ENCODE results near the gene TC2N.
A peak's percentile ranks its signal among the peaks of the same experiment; 100 is the strongest.

TC2N gene

DNA sequence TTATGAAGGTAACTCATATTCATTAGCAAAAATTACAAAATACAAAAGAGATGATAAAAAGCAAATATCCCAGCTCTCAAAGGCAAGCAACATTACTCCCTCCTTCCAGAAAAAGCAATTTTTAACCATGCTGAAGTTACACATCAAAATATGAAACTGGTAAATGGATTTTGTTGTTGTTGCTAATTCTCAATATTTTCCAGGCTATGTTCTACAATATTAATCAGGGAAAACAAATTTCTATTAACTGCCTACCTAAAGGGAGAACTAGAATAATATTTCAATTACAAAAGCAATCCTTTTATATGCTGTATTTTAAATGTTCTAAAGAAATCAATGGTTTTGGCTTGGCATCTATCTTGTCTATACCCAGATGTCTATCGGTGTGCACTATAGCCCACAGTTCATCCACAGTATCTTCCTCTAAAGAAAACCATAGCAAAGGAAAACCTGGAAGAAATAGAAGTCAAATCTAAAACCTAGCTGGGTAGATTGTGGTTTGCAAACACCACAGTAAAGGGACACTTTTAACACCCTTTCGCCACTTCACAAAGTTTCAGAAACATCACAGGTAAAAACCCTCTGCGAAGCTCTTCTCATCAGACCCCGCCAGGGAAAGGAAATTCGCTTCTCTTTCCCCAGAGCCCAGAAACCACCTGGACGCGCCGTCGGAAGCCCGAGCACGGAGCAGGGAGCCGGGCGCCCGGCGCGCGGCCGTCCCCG lies 32.0 kb downstream of the TC2N start:
- peak overlapping the region; percentile 49 for H3K27ac ChIP-seq (ENCODE audit: low read depth, low read length, poor library complexity, severe bottlenecking)
- peak overlapping the region; percentile 100 for H3K4me2 ChIP-seq (ENCODE audit: low read length)
- no peaks in the 10 kb centered on the region for H3K9me3 ChIP-seq (ENCODE audit: low read length)
- peaks cover 34% of the 10 kb centered on the region for H3K79me2 ChIP-seq (ENCODE audit: insufficient read depth, low read length)
- H2AFZ ChIP-seq (ENCODE audit: low read length) = no peak overlapping the region
- no peaks in the 10 kb centered on the region for H3F3A ChIP-seq (ENCODE audit: insufficient read depth, low read length)
- peak overlapping the region; percentile 97 for H3K4me3 ChIP-seq (ENCODE audit: low read depth, low read length, poor library complexity, severe bottlenecking)
- TF ChIP-seq, protein P1, sequence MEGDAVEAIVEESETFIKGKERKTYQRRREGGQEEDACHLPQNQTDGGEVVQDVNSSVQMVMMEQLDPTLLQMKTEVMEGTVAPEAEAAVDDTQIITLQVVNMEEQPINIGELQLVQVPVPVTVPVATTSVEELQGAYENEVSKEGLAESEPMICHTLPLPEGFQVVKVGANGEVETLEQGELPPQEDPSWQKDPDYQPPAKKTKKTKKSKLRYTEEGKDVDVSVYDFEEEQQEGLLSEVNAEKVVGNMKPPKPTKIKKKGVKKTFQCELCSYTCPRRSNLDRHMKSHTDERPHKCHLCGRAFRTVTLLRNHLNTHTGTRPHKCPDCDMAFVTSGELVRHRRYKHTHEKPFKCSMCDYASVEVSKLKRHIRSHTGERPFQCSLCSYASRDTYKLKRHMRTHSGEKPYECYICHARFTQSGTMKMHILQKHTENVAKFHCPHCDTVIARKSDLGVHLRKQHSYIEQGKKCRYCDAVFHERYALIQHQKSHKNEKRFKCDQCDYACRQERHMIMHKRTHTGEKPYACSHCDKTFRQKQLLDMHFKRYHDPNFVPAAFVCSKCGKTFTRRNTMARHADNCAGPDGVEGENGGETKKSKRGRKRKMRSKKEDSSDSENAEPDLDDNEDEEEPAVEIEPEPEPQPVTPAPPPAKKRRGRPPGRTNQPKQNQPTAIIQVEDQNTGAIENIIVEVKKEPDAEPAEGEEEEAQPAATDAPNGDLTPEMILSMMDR (IDR thresholded peaks at IDR 0.05; ENCODE audit: low read length) = no peak
- no peak for TF ChIP-seq EZH2 (IDR thresholded peaks at IDR 0.05; ENCODE audit: borderline replicate concordance, low read length)
- no peaks in the 10 kb centered on the region for H4K20me1 ChIP-seq (ENCODE audit: insufficient read depth, low read length)
- no peaks in the 10 kb centered on the region for H3K27me3 ChIP-seq (ENCODE audit: insufficient read depth, low read length)
- H3K9ac ChIP-seq (ENCODE audit: low read length) = peak overlapping the region; percentile 81
- peaks cover 76% of the 10 kb centered on the region for H3K4me1 ChIP-seq (ENCODE audit: insufficient read depth, low read length, severe bottlenecking)
- H3K36me3 ChIP-seq (ENCODE audit: insufficient read depth, low read length) = no peaks in the 10 kb centered on the region
- no peaks in the 10 kb centered on the region for H3K9me2 ChIP-seq (ENCODE audit: low read depth, low read length)

DNA sequence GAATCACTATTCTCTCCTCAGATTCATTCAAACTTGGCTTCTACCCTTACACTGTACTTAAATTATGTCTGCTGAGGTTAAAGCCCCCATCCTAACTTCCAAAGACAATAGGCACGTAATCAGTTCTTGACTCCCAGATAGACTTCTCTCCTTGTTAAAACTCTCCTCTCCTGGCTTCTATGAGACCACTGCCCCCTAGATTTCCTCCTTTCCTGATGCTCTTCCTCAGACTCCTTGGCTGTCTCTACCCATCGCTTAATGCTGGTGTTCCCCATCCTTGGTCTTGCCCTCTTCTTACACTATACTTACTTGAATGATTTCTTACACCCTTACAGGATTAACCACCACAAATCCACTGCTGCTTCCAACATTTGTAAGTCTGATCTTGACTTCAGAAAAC lies 32.8 kb downstream of the TC2N start:
- Histone ChIP-seq H3K9me2 (ENCODE audit: low read depth, low read length) (no peaks in the 10 kb centered on the region), H3K9ac (ENCODE audit: low read length) (peak overlapping the region; percentile 46; the same call in 1 of the 2 replicates), H3K4me2 (ENCODE audit: low read length) (peak overlapping the region; percentile 100), H3K27ac (ENCODE audit: low read depth, low read length, poor library complexity, severe bottlenecking) (peak overlapping the region; percentile 63), H3K4me1 (ENCODE audit: insufficient read depth, low read length, severe bottlenecking) (peaks cover 79% of the 10 kb centered on the region), H3K79me2 (ENCODE audit: insufficient read depth, low read length) (peaks cover 37% of the 10 kb centered on the region), H3F3A (ENCODE audit: insufficient read depth, low read length) (no peaks in the 10 kb centered on the region), H2AFZ (ENCODE audit: low read length) (no peak overlapping the region), H3K27me3 (ENCODE audit: insufficient read depth, low read length) (no peaks in the 10 kb centered on the region), H4K20me1 (ENCODE audit: insufficient read depth, low read length) (no peaks in the 10 kb centered on the region), H3K4me3 (ENCODE audit: low read depth, low read length, poor library complexity, severe bottlenecking) (peak overlapping the region; percentile 97), H3K9me3 (ENCODE audit: low read length) (no peaks in the 10 kb centered on the region), H3K36me3 (ENCODE audit: insufficient read depth, low read length) (no peaks in the 10 kb centered on the region)
- no peak for TF ChIP-seq EZH2 (IDR thresholded peaks at IDR 0.05; ENCODE audit: borderline replicate concordance, low read length)
- TF ChIP-seq, protein P1 (IDR thresholded peaks at IDR 0.05; ENCODE audit: low read length) = peak; percentile 8; the same call in 1 of the 2 replicates

DNA sequence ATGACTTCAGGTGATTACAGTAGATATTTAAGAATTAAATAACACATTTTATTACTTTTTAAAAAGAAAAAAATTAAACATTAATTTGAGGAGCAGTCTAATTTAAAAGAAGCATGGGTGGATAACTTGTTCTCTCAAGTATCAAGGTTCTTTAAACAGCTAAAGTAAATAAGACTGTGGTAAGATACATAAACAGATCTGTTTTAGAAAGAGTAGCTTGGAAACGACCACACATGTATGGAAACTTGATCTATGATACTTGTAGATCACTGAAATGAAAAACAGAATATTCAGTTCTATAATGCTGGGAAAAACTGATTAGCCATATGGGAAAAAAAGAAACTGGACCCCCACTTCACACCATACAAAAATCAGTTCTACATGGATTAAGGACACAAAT lies 36.0 kb downstream of the TC2N start:
- no peak overlapping the region; the same call in 1 of the 2 replicates for H3K4me2 ChIP-seq (ENCODE audit: low read length)
- peaks cover 66% of the 10 kb centered on the region for H3K4me1 ChIP-seq (ENCODE audit: insufficient read depth, low read length, severe bottlenecking)
- H3K9ac ChIP-seq (ENCODE audit: low read length) = no peak overlapping the region
- no peak overlapping the region for H3K4me3 ChIP-seq (ENCODE audit: low read depth, low read length, poor library complexity, severe bottlenecking)
- H3K27ac ChIP-seq (ENCODE audit: low read depth, low read length, poor library complexity, severe bottlenecking) = peak overlapping the region; percentile 13
- no peaks in the 10 kb centered on the region for H4K20me1 ChIP-seq (ENCODE audit: insufficient read depth, low read length)
- H3K9me2 ChIP-seq (ENCODE audit: low read depth, low read length) = no peaks in the 10 kb centered on the region
- no peak overlapping the region for H2AFZ ChIP-seq (ENCODE audit: low read length)
- H3K36me3 ChIP-seq (ENCODE audit: insufficient read depth, low read length) = no peaks in the 10 kb centered on the region
- TF ChIP-seq EZH2 (IDR thresholded peaks at IDR 0.05; ENCODE audit: borderline replicate concordance, low read length) = no peak
- TF ChIP-seq, protein P1 (IDR thresholded peaks at IDR 0.05; ENCODE audit: low read length) = no peak
- H3F3A ChIP-seq (ENCODE audit: insufficient read depth, low read length) = no peaks in the 10 kb centered on the region
- peaks cover 51% of the 10 kb centered on the region for H3K79me2 ChIP-seq (ENCODE audit: insufficient read depth, low read length)
- H3K27me3 ChIP-seq (ENCODE audit: insufficient read depth, low read length) = no peaks in the 10 kb centered on the region
- no peaks in the 10 kb centered on the region for H3K9me3 ChIP-seq (ENCODE audit: low read length)
